ENCODE measurements around the gene RLN2.

Gene RLN2

DNA sequence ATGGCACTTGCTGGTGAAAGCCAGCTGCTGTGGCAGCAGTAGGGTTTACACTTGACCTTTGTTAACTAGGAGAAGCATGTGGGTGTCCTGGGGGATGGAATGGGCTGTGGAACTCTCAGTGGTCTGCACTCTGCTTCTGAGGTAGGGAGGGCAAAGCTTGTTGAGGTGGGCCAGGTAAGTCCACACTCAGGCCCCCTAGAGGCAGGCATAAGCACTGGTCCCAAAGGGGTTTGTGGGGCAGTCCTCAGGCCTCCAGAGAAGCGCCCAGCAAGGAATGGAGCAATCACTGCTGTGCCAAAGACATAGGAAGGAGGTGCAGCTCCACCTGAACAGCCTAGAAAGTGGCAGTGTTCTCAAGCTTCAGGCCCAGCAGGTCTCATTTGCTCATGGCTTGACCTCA lies 38.6 kb downstream of the RLN2 start:
- DNase-seq, result no peak

DNA sequence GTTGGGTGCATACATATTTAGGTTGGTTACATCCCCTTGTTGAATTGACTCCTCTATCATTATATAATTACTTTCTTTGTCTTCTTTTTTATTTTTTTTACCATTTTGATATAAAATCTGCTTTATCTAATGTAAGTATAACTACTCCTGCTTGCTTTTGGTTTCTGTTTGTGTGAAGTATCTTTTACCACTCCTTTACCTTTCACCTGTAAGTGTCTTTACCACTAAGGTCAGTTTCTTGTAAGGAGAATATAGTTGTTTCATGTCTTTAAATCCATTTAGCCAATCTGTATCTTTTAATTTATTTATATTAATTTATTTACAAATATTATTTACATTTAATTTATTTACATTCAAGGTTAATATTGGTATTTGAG lies 40.3 kb downstream of the RLN2 start:
- DNase-seq, result no peak

DNA sequence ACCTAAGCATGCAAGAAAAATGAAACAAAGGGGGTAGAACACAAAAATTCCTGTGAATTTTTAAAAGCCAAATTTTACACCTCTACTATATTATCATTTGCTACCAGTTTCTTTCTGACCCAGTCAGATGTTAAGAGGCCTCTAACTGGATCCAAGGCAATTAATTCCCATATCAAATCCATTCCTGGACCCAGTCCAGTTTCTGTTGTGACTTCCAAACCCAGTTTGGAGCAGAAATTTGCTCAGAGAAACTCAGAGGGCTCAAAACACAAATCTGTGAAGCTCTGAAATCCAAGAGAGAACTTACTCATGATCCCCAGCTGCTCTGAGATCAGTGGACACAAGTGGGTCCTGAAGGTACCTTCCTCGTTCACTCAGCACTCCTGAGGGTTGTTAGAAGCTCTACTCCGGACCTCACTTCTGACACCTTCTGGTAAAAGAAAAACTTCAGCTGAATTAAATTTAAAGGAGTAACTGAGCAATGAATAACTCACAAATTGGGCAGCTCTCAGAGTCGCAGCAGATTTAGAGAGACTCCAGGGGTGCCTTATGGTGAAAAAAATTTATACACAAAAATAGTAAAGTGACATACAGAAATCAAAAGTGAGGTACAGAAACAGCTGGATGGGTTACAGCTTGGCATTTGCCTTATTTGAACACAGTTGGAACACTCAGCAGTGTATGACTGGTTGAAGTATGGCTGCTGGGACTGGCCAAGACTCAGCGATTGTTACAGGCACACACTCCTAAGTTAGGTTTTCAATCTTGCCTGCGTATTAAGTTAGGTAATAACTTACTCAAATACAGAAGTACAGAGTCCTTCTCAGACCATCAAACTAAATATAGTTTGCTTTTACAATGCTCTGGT lies 40.9 kb downstream of the RLN2 start:
- DNase-seq, result no peak
